Nephron progenitor cell (in vitro differentiated cells): ENCODE measurements around the gene TBPL1.

Experiments used
- DNase-seq: peaks from one replicate; pipeline ENCODE4 v3.0.0; 2021
- H3K27ac Mint-ChIP-seq: 2 replicates; pipeline ENCODE4 v1.8.0; 2021; ENCODE audit warnings: mild to moderate bottlenecking, moderate library complexity, mixed read lengths
- H3K27me3 Mint-ChIP-seq: 2 replicates; pipeline ENCODE4 v1.8.0; 2021; ENCODE audit warnings: mild to moderate bottlenecking, low read depth, mixed read lengths; ENCODE audit not compliant: poor library complexity
- H3K36me3 Mint-ChIP-seq: 2 replicates; pipeline ENCODE4 v1.8.0; 2021; ENCODE audit warnings: low read depth, mixed read lengths
- H3K4me1 Mint-ChIP-seq: 2 replicates; pipeline ENCODE4 v1.8.0; 2021; ENCODE audit warnings: mixed read lengths
- H3K4me3 Mint-ChIP-seq: 2 replicates; pipeline ENCODE4 v1.8.0; 2021; ENCODE audit warnings: mild to moderate bottlenecking, moderate library complexity, mixed read lengths
- H3K9me3 Mint-ChIP-seq: 2 replicates; pipeline ENCODE4 v1.8.0; 2021; ENCODE audit warnings: mild to moderate bottlenecking, moderate library complexity, mixed read lengths
- TF ChIP-seq, protein P1 (sequence below): fragments of 200-600 bp; sonication (generic); IDR thresholded peaks from 2 replicates; pipeline ENCODE4 v1.5.0; 2021; ENCODE audit warnings: antibody characterized with exemption

Gene TBPL1

DNA sequence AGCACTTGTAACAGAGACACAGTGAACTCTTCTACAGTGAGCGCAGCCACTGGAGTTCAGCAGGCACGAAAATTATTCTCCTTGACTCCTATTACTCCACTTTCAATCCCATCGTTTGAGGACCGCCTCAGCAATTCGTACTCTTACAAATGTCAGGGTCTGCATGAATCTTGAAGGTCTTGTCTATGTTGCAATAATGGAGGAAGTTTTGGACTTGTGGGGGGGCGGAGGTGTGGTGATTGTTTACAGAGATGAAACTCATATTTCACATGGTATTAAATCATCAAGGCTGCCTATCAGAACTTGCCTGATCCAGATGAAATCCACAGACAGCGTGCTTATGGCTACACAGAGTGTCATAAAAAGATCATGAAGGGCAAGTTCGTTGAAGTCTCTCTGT is 57.4 kb downstream of the TBPL1 start:
- peaks cover 19% of the 10 kb centered on the region for H3K36me3 Mint-ChIP-seq
- H3K27ac Mint-ChIP-seq: no peak overlapping the region
- DNase-seq: no peak
- peaks cover 18% of the 10 kb centered on the region for H3K4me1 Mint-ChIP-seq
- peaks cover 4% of the 10 kb centered on the region for H3K27me3 Mint-ChIP-seq
- no peak overlapping the region for H3K4me3 Mint-ChIP-seq
- peaks cover 3% of the 10 kb centered on the region for H3K9me3 Mint-ChIP-seq
- TF ChIP-seq, protein P1, sequence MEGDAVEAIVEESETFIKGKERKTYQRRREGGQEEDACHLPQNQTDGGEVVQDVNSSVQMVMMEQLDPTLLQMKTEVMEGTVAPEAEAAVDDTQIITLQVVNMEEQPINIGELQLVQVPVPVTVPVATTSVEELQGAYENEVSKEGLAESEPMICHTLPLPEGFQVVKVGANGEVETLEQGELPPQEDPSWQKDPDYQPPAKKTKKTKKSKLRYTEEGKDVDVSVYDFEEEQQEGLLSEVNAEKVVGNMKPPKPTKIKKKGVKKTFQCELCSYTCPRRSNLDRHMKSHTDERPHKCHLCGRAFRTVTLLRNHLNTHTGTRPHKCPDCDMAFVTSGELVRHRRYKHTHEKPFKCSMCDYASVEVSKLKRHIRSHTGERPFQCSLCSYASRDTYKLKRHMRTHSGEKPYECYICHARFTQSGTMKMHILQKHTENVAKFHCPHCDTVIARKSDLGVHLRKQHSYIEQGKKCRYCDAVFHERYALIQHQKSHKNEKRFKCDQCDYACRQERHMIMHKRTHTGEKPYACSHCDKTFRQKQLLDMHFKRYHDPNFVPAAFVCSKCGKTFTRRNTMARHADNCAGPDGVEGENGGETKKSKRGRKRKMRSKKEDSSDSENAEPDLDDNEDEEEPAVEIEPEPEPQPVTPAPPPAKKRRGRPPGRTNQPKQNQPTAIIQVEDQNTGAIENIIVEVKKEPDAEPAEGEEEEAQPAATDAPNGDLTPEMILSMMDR: no peak

DNA sequence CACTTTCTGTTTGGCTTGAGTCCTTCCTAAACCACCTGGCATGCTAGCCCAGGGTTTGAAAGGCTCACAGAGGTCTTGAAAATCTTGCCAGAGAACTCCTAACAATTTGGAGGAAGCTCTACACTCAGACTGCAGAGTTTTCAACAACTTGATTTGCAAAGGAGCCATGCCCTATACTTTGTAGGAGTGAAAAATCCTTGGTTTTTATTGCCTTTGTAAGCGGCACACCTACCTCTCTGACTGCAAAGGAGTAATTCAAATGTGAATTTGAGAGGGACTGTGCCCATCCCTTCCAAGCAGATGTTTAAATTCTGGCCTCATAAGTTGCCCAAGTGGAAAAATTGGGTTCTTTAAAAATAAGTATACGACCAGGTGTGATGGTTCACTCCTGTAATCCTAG is 58.0 kb downstream of the TBPL1 start:
- TF ChIP-seq, protein P1: no peak
- no peak for DNase-seq
- H3K27ac Mint-ChIP-seq: no peak overlapping the region
- H3K36me3 Mint-ChIP-seq: peaks cover 15% of the 10 kb centered on the region
- peaks cover 20% of the 10 kb centered on the region for H3K4me1 Mint-ChIP-seq
- peaks cover 4% of the 10 kb centered on the region for H3K27me3 Mint-ChIP-seq
- H3K9me3 Mint-ChIP-seq: peaks cover 3% of the 10 kb centered on the region
- no peak overlapping the region for H3K4me3 Mint-ChIP-seq

DNA sequence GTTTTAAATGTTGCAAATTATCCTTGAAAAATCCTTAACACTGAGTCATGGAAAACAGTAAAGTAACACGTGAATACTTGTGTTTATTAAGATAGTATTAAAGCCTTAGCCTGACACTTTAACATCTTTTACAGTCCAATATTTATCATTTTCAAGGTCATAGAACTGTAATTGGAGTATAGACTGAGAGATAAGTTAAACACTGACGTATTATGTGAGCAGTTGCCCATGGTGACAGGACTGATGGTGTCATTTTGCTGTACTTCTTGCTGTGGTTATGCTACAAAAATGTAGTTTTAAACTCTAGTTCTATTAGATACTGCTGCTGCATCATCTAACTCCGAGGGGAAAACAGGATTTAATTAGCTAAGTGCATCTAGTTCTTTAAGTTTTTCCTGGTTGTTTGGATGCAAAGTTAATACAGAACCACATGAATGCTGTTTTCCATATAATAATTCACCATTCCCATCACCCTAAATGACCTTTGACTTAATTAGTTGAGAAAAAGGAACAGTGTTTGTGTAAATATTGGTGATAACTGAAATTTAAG is 61.6 kb downstream of the TBPL1 start:
- Mint-ChIP-seq H3K4me3 (no peak overlapping the region), H3K4me1 (peaks cover 27% of the 10 kb centered on the region), H3K9me3 (peaks cover 8% of the 10 kb centered on the region), H3K27ac (no peak overlapping the region), H3K36me3 (peaks cover 21% of the 10 kb centered on the region), H3K27me3 (no peaks in the 10 kb centered on the region)
- TF ChIP-seq, protein P1: no peak
- no peak for DNase-seq

DNA sequence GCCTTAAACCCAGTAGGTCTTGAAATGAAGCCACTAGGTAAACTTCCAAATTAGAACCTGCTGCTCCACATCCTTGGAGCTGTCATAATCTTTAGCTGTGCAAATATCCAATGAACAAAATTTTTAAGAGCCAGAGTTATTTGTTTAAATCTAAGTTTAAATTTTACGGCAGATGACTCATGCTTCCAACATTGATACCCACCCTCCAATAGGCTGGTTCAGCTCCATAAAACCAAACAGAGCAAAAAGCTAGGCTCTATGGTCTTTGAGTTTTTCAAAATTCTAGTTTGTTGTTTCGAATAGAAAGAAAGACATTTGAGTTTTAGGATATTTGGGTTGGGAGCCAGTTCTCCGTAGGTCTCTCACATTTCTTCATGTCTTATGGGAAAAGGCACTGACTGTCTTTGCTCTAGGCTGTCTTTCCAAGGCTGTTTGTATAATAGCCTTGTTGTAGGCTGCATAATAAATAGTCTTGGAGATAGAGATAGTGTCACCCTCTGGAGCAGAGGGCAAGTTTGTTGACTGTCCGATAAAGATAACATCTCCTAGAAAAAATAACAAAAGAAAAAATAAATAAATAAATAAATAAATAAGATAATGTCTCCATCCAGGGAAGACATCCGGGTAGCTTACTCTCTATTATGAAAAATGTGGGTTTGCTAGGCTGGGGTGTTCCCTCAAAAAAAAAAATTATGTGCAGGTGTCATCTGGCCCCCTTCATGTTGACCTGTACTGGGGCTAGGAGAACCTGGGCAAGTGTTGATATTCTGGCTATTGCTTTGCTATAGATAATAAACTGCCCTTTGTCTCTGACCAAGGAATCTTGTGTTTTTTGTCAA is 62.9 kb downstream of the TBPL1 start:
- no peak for DNase-seq
- H3K27me3 Mint-ChIP-seq: no peaks in the 10 kb centered on the region
- TF ChIP-seq, protein P1: no peak
- peaks cover 18% of the 10 kb centered on the region for H3K36me3 Mint-ChIP-seq
- H3K27ac Mint-ChIP-seq: no peak overlapping the region
- no peak overlapping the region for H3K4me3 Mint-ChIP-seq
- H3K4me1 Mint-ChIP-seq: peaks cover 27% of the 10 kb centered on the region
- peaks cover 5% of the 10 kb centered on the region for H3K9me3 Mint-ChIP-seq

DNA sequence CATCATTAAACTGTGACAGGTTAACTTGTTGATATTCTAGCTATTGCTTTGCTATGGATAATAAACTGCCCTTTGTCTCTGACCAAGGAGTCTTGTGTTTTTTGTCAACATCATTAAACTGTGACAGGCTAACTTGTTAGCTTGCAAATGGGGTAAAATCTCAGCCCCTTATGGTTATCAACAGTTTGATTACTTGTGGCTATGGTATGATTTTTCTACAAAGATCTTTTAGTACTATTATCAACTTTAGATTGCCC is 63.5 kb downstream of the TBPL1 start:
- no peak for DNase-seq
- Mint-ChIP-seq H3K9me3 (peaks cover 5% of the 10 kb centered on the region), H3K27me3 (no peaks in the 10 kb centered on the region), H3K4me3 (no peak overlapping the region), H3K27ac (no peak overlapping the region), H3K4me1 (peaks cover 27% of the 10 kb centered on the region), H3K36me3 (peaks cover 18% of the 10 kb centered on the region)
- TF ChIP-seq, protein P1: no peak

DNA sequence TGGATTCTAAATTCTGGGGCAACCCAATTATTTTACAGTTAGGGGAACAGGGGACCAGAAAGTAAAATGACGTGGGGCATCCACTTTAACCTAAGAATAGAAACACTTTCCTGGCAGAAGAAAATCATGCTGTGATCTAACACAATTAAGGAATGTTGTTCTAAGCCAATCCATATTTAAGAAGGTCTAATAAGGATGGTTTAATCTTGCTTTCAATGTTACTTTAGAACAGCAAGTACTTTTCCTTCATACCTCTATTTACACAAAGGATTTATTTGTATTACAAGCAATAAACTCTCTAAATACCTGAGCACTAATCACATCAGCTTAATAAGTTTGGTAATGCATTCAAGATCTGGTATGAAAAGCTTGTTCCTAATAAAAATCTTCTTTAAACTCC is 67.0 kb downstream of the TBPL1 start:
- DNase-seq: no peak
- Mint-ChIP-seq H3K27ac (no peak overlapping the region), H3K9me3 (peaks cover 5% of the 10 kb centered on the region), H3K36me3 (peaks cover 15% of the 10 kb centered on the region), H3K27me3 (no peaks in the 10 kb centered on the region), H3K4me1 (peaks cover 28% of the 10 kb centered on the region), H3K4me3 (no peak overlapping the region)
- TF ChIP-seq, protein P1: no peak
